H1 (cell line): ENCODE measurements around the gene PJVK. TPM values are rescaled to one million over a fixed set of nuclear protein-coding genes. Genes with fewer than 3 reads are reported as not detected.
A peak's percentile ranks its signal among the peaks of the same experiment; 100 is the strongest.

Experiments
- CTBP2 ChIP-seq: IDR thresholded peaks from 2 replicates; pipeline ENCODE4 v1.7.0; 2011; ENCODE audit warnings: borderline replicate concordance, mild to moderate bottlenecking, moderate library complexity, mixed read lengths, low read length; ENCODE audit not compliant: insufficient read depth, insufficient read length
- HDAC6 ChIP-seq: IDR thresholded peaks from one replicate; pipeline ENCODE4 v1.7.1; 2012; ENCODE audit warnings: low read depth, mild to moderate bottlenecking, inconsistent platforms, low read length, moderate library complexity
- POLR2AphosphoS5 ChIP-seq: IDR thresholded peaks from 2 replicates; pipeline ENCODE4 v1.6.1; 2011; ENCODE audit warnings: low read depth, low read length
- TCF12 ChIP-seq: IDR thresholded peaks from 2 replicates; pipeline ENCODE4 v1.6.1; 2011; ENCODE audit warnings: low read depth, mild to moderate bottlenecking, low read length
- polyA plus RNA-seq, 7 experiments: library from polyadenylated mRNA; depleted of rRNA in 3 of 7; stranded (reverse) in 5 of 7; unstranded in 2 of 7; fragments of >200 nt in 5 of 7; fragments of 200-250 nt in 2 of 7; gene quantifications; 1 replicate in 5 of 7; 2 replicates in 1 of 7; 4 replicates in 1 of 7; pipeline versions ENCODE4 v1.2.1 to v1.2.3, GENCODE V29; 2011 to 2013; ENCODE audit warnings: missing spikeins in 2 of 7, mixed read lengths in 2 of 7
- total RNA-seq: library from RNA; stranded (reverse); fragmentation: NEBNext Ultra II Directional; extraction: Animal tissue kit (Norgen Biotek cat#: 25700); gene quantifications from 2 replicates; pipeline ENCODE4 v1.2.1, GENCODE V29; 2021

PJVK gene
- total and polyA plus RNA-seq, 2 of the 8 experiments (the other 6 are each of a cell fraction or from before 2014, with no cell fraction given), result 2.4 to 2.8 TPM

- TF ChIP-seq CTBP2 (peak; percentile 33), POLR2AphosphoS5 (peak; percentile 57), TCF12 (no peak), HDAC6 (no peak)
Measured at GRCh38 chr2:178413472-178414265, 37.5 kb upstream of the PJVK start (continued).
